GM20431 (cell line): ENCODE measurements around the gene FERMT2.

Experiments
- in situ Hi-C: fragments of 300-500 bp; cut with MseI, MboI; formaldehyde crosslinking; loops from one replicate; pipeline ENCODE4 v1.15.0; 2020; ENCODE audit warnings: low sequenced_read_pairs; ENCODE audit not compliant: unreplicated experiment

Gene FERMT2, protein sequence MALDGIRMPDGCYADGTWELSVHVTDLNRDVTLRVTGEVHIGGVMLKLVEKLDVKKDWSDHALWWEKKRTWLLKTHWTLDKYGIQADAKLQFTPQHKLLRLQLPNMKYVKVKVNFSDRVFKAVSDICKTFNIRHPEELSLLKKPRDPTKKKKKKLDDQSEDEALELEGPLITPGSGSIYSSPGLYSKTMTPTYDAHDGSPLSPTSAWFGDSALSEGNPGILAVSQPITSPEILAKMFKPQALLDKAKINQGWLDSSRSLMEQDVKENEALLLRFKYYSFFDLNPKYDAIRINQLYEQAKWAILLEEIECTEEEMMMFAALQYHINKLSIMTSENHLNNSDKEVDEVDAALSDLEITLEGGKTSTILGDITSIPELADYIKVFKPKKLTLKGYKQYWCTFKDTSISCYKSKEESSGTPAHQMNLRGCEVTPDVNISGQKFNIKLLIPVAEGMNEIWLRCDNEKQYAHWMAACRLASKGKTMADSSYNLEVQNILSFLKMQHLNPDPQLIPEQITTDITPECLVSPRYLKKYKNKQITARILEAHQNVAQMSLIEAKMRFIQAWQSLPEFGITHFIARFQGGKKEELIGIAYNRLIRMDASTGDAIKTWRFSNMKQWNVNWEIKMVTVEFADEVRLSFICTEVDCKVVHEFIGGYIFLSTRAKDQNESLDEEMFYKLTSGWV

DNA sequence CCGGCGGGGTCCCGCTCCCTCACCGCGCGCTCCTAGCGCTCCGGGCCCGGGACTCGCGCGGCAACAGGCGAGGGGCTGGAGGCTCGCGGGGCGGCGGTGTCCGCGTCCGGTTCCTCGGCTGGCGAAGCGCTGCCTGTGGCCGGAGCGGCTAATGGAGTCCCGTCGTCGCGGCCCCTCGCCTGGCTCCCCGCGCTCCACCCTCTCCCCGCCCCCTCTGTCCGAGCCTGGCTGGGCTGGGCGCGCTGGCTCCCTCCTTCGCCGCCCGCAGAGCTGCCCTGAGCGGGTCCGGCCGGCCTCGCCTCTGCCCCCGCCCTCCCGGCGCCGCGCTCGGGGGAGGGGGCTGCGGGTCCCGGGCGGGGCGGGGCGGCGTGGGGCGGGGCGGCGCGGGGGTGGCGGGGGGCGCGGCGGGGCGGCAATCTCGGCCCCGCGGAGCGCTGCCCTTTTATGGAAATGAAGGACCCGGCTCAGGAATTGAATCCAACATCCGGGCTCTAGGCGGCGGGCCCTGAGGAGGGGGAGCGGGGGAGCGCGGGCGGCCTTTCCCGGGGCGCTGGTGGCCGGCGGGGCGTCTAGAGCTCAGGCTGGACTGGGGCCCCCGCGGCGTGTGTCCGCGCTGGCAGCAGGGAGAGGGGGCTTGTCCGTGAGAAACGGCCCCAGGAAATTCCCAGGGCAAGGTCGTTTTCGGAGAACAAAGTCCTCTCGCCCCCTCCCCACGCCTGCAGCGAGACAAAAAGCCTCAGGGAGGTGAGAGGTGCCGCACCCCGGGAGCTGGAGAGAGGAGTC is at the start of gene FERMT2:
Gene FERMT2, minus strand, starts transcription at position 153 of the 783 bp plus-strand sequence. CDS start 482 bp downstream, outside the sequence.
- in situ Hi-C loops = no loop called here

DNA sequence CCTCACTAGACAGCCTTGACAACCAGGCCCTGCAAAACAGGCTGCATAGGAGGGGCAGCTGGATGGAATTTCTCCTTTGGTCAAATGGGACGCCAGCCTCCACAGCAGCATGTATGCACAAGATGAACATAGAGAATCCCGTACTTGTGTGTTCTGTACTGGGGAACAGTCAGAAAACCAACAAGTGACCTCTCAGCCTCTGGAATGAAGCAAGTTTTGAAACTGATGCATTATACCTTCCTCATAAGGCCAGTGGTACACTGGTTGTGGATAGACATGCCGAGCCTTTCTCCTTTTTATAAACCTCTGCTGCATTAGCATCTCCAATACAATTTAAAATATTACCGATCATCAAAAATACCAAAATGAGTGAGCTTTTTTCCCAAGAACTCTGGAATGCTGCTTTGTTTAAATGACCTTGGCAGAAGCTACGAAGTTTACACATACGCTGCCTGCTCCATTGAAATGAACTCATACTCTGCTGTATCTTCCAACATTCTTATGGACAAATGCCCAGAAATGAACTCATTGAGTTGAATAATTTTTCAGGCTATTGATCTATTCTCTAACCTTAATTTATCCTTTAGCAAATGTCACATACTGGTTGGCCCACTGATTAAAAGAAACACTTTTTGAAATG is 47.6 kb upstream of the FERMT2 start:
- in situ Hi-C loops = no loop called here

DNA sequence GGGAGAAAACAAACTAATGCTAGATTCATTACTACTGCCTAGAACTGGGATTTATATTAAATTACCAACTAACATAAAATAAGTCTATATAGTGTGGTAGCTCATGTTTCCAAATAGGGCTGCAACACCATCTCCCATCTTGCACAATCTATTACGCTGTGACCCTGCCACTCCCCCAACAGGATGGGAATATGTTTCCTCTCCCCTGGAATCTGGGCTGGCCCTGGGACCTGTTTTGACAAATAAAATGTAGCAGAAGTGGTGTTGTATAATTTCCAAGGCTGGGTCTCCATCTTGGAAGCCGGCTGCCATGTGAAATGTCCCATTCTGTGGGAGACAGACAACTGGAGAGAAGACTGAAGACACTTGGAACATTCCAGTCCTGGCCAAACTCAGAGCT is 45.6 kb upstream of the FERMT2 start:
- in situ Hi-C loops = no loop called here

DNA sequence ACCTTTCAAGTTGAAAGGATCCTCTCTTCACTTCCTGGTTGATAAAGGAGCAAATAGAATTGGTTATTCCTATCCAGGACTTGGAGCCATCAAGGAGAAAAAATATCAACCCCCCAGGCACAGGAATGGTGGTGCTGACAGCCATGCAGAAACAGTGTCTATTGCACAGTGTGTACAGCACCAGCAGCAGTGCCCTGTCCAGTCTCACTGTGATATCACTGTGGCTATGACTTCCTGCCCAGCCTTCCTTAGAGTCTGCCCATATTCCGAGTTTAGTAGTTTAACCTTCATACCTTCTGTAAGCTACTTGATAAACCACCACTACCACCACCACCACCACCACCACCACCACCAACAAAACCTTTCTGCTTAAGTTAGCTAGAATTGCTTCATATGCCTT is 45.1 kb upstream of the FERMT2 start:
- in situ Hi-C loops = no loop called here

DNA sequence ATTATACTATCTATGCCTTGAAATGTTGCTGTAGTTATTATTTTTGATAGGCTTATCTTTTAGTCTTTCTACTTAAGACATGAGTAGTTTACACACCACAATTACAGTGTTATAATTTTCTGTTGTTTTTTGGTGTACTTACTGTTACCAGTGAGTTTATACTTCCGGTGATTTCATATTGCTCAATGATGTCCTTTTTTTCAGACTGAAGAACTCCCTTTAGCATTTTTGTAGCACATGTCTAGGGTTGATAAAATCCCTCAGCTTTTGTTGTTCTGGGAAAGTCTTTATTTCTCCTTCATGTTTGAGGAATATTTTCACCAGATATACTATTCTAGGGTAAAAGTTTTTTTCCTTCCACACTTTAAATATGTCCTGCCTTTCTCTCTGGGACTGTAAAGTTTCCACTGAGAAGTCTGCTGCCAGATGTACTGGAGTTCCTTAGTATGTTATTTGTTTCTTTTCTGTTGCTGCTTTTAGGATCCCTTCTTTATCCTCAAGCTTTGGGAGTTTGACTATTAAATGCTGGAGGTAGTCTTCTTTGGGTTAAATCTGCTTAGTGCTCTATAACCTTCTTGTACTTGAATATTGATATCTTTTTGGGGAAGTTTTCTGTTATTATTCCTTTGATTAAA is 41.5 kb upstream of the FERMT2 start:
- in situ Hi-C loops = no loop called here

DNA sequence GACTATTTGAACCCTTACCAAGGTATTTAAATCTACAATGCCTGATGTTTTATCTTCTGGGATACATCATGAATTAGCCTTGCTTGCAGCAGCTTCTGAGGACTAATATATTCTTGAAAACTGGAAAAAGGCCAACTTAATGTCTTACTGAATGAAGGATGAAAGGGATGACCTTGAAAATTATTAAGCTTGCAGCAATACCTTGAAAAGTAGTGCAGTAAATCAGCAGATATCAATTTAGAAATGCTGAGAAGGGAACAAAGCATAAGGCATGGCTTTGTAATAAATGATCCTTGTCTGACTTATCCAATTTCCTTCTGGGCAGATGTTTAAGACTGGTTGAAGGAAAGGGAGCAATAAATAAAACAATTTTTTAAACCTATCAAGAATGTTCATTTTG is 37.3 kb upstream of the FERMT2 start:
- in situ Hi-C loops = no loop called here

DNA sequence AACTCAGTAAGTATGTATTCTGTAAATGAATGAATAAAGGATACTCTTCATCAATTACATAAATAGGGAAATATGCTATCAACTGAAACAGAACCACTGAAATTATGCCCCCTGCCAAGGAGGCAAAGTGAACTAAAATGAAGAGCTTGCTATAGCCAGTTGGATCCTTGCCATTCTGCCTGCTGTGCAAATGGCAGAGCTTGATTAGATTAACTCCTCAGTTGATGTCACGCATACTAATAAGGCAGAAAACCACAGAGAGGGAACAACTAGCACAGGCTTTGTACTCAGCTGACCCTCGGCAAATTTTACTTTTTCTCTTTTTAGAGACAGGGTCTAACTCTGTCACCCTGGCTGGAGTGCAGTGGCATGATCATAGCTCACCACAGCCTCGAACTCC is 36.7 kb upstream of the FERMT2 start:
- in situ Hi-C loops = no loop called here

DNA sequence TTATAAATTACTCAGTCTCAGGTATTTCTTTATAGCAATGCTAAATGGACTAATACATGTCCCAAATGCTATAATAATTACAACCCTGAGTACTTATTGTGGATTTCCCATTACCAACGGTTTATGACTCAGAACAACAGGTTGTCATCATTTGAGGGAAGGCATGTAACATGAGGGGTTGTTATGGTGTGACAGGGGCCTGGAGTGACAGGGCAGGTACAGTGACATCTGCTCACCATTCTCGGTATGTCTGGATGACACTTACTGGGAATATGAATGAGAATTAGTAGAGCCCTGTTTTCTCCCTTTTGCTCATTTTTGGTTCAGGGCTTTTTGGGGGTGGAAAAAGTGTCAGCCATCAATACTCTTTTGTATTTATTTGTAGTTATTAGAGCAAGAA is 36.2 kb upstream of the FERMT2 start:
- in situ Hi-C loops = no loop called here

DNA sequence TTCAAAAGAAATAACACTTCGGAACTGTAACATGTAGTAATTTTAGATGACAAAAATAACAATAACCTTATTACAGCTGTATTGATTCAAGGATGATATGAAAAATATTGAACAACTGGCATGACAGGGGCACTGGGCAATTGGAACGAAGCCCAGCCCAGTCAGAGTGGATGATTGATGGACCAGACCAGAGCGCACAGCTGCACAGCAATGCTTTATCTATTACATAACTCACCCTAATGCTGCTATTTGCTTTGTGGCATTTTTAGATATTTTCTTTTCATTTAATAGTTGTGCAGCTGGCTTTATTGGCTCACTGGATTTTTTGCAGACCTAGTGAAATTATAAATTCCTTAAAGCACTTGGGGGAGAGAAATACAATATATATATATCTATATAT is 26.9 kb upstream of the FERMT2 start:
- in situ Hi-C loops = no loop called here

DNA sequence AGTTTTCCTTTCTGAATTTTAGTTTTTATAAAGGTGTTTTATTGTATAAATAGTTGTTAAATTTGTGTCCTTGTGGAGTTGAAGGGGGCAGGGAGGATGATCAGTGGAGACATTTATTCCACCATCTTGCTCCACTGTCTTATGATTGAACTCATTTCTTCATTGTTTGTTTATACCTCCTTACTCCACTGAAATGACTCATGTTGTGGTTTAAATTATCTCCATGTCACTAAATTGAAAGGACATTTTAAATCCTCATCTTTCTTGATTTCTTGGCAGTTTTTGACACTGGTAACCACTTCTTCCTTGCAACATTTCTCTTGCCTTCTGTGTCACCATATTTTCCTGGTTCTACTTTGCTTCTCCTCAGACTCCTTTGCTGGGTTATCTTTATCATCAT is 23.6 kb upstream of the FERMT2 start:
- in situ Hi-C loops = no loop called here

DNA sequence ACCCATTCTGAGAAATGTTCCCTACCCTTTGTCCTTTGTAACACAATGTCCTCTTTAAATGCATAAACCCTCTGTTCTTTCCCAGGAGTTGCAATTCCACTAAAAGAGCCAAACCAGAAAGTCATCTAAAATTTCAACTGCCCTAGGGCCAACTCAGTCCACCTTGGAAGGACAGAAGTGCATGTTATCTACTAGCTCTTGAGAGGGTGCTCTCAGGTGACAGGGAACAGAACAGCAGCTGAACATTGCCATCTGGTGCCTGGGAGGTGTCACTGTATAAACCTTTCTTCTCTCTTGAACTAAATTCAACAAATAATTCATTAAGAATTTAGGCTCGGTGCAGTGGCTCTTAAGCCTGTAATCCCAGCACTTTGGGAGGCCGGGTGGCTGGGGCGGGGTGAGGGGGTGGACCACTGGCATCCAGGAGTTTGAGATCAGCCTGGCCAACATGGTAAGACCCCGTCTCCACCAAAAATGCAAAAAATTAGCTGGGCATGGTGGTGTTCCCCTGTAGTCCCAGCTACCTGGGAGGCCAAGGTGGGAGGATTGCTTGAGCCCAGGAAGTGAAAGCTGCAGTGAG is 10.3 kb upstream of the FERMT2 start:
- in situ Hi-C loops = loop anchor here (10.0 kb wide), 1 partner anchor 126 kb away; no protein-coding TSS in a partner anchor

DNA sequence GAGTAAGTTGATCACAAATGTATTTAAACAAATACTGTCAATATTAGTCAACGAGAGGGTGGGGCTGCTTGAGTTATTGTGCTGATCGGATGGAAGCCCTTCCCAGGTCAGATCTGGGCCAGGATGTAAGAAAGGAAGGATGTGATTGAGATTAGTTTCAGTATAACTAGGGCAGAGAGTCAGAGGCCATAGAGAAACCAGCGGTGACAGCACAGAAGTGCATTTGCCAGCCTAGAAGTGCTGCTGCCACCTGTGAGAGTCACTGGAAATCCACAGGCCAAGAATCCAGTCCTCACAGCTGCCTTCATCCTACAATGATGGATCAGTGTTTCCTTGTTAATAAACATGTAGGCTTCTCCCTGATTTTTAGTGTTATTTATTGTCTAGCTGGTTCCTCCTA is 9.8 kb upstream of the FERMT2 start:
- in situ Hi-C loops = loop anchor here (10.0 kb wide), 1 partner anchor 126 kb away; no protein-coding TSS in a partner anchor

DNA sequence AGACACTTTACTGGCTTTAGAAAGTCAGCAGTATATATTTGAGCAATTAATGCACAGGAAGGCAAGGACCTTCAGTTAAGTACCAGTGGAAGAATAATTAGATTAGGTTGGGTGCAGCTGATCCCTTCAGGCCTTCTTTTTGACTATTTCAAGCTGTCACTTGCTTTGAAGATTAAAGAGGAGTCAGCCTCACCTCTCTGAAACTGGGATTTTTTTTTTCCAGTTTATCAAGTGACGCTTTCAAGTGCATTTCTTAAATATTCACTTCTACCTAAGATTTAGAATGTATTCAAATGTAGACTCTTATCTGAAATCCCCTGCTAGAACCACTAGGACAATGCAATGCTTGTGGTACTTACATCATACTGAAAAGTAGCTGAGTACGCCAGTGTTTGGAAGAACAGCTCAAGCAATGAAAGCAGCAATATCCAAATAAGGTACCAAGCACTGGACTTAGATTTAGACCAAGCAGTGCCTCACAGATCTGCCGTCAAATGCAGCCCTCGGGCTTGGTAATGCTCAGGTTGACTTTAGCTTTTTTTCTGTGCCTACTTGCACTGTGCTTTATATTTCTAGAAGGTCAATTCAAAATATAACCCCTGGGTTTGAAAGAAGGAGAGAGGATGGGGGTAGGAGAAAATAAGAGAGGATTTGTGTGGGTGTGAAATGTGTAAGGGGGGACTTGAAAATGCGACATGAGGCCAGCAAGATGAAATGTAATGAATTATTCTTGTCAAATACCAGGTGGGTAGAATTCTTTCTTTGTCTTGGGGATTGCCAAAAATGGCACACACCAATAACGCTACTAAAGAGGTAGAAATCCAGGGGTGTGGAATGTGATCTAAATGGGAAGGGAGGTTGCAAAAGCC is 3.7 kb upstream of the FERMT2 start:
- in situ Hi-C loops = no loop called here

DNA sequence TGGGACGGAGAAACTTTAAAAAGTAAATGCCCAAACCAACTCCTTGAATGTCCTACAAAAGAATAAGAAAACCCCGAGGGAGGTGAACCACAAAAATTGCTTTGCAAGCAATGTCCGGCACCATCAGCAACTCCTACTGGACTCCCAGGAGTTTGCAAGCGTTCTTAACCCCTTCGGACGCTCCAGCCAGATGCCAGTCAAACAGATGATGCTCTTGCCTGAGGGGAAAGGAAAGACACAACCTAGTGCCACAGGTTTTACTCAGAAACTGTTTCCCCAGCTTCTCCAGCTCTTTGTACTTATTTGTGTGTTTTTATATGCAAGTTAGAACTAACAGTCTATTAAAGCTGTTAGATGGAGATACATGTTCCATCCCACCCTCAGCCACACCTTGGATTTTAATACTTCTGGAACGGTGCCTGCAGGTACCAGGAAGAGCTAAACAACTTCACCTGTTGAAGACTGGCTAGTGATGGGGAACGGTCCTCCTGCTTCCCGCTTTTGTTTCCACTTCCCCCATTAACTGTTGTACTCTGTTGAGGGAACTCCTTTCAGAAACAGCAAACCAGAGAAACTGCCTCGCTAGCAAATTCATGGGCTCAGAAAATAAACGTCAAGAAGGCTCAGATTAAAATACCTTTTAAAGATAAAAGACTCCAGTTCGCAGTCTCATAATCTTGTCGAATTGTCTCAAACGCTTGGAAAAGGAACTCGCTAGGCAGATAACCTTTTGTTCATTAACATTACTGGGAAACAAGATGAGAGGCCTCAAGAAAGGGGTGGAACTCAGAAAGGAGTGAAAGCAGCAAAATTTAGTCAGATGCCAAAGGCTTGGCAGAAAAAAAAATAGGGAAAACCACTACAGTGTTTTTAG is 1.1 kb upstream of the FERMT2 start:
- in situ Hi-C loops = no loop called here

DNA sequence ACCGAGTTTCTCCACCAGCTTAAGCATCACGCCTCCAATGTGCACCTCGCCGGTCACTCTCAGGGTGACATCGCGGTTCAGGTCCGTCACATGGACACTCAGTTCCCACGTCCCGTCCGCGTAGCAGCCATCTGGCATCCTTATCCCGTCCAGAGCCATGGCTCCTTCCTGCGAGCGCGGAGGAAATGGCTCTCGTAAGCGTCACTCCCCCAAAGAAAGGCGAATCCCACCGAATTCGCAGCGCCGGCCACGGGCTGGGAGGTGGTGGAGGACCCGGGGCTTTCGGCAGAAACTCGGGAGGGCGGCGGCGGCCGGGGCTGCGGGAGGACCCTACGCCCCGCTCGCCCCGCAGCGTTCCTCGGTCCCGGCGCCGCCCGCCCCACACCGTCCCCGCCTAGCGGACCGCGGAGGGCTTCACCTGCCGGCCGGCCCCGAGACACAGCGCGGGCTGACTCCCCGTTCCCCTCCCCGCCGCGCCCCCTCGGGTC is 396 bp downstream of the FERMT2 start:
- in situ Hi-C loops = no loop called here

DNA sequence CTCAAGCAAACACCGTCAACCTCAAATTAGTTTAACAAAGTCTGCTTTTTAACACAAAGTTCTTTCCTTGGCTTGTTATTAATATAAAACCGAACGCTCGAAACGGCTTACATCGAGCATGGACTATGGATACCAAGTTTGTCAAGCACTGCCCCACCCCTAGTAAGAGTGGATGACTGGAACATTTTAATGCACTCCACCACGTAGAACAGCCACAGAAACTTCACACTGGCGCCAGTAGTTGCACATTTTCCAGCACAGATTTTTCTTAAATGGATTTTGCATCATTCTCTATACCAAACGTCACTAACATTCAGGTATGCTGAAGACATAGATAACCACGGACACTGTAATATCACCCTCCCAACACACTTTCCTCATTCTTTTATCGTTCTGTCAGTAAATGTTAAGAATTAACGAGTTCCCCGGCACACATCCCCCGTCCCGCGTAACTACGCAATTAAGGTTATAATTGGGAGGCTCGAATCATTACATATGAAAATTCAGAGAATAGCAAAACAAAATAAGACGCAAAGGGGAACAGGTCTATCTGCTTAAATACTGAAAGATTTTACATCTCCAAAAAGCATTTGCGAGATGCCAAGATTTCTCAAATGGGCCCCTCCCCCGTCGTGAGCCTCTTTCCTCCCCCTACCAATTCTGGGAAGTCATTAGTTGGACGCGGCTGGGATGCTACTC is 990 bp downstream of the FERMT2 start:
- in situ Hi-C loops = no loop called here

DNA sequence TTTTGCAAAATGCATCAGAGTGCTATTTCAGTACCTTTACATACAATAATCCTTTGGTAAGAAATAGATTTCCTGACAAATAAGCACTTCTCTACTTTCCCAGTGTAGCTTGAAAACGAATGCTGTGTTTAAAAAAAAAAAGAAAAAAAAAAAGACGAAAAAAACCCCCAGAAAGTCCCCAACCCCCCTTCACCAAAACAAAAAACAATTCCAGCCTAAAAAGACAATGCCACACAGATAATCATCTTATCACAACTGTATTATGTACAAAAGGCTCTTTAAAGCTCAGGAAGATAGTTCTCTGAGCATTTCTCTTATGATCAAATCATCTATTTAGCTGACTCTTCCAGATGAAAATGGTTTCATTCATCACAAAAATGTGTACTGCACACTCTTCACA is 1.6 kb downstream of the FERMT2 start:
- in situ Hi-C loops = no loop called here
